Measurements from ENCODE around the gene THAP4. TPM values are rescaled to one million over a fixed set of nuclear protein-coding genes. Genes with fewer than 3 reads are reported as not detected.

The THAP4 gene
- total and polyA plus RNA-seq, 2 of the 13 experiments (the other 11 are each of a cell fraction or from before 2014, with no cell fraction given) = 59.7 to 75.7 TPM

- TF ChIP-seq PAXIP1 (CRISPR knock-in tag; conservative IDR thresholded peaks at IDR 0.05) = peak; percentile 94
- no peak for TF ChIP-seq ZNF253 (CRISPR knock-in tag; IDR thresholded peaks at IDR 0.05; ENCODE audit: borderline replicate concordance)
- TF ChIP-seq ZBED4 (CRISPR knock-in tag; IDR thresholded peaks at IDR 0.05; ENCODE audit: borderline replicate concordance) = no peak
- no peak for TF ChIP-seq ZSCAN12 (CRISPR knock-in tag; IDR thresholded peaks at IDR 0.05)
- TF ChIP-seq SAP130 (CRISPR knock-in tag; IDR thresholded peaks at IDR 0.05; ENCODE audit: low read depth) = peak; percentile 98
- TF ChIP-seq ZNF605 (CRISPR knock-in tag; IDR thresholded peaks at IDR 0.05) = peak; percentile 67
- TF ChIP-seq ARID2 (CRISPR knock-in tag; IDR thresholded peaks at IDR 0.05; ENCODE audit: borderline replicate concordance) = no peak
- no peak for TF ChIP-seq ZSCAN5A (CRISPR knock-in tag; IDR thresholded peaks at IDR 0.05; ENCODE audit: borderline replicate concordance)
- peak; percentile 43; the same call in 1 of the 2 replicates for TF ChIP-seq FOXP4 (CRISPR knock-in tag; IDR thresholded peaks at IDR 0.05)
- TF ChIP-seq ZNF788 (CRISPR knock-in tag; IDR thresholded peaks at IDR 0.05; ENCODE audit: borderline replicate concordance) = peak; percentile 91; the same call in 1 of the 2 replicates
- no peak for TF ChIP-seq SIX1 (CRISPR knock-in tag; IDR thresholded peaks at IDR 0.05; ENCODE audit: borderline replicate concordance)
- no peak for TF ChIP-seq SMAD3 (CRISPR knock-in tag; IDR thresholded peaks at IDR 0.05)
- no peak; the same call in 1 of the 2 replicates for TF ChIP-seq ZNF564 (CRISPR knock-in tag; IDR thresholded peaks at IDR 0.05)
- no peak for TF ChIP-seq ZNF10 (CRISPR knock-in tag; IDR thresholded peaks at IDR 0.05; ENCODE audit: borderline replicate concordance, low read depth)
- TF ChIP-seq SNRNP70 (IDR thresholded peaks at IDR 0.05; ENCODE audit: low read depth, low read length) = no peak
- TF ChIP-seq PHB2 (IDR thresholded peaks at IDR 0.05; ENCODE audit: partially characterized antibody) = no peak
- peak; percentile 18 for TF ChIP-seq IKZF4 (CRISPR knock-in tag; IDR thresholded peaks at IDR 0.05; ENCODE audit: borderline replicate concordance, low read depth, not compliant biosample characterization)
Observed at GRCh38 chr2:241653210-241653750, 16.3 kb upstream of the THAP4 start (continued).
